Endothelial cell of umbilical vein (primary cell): ENCODE data around the gene CPD. TPM values are rescaled to one million over a fixed set of nuclear protein-coding genes. Genes with fewer than 3 reads are reported as not detected.

Source experiments
- BruUV-seq: library from RNA; stranded (reverse); fragments of 400-500 nt; replicated peaks from 2 replicates; lab custom pipeline; 2021; lab: Mats Ljungman, UMichigan
- CTCF ChIA-PET: fragments of 300-600, 350-600 bp; sonication (Branson Sonifier 250); formaldehyde crosslinking; loops from one replicate; lab custom pipeline; 2021; ENCODE audit warnings: antibody characterized with exemption, inconsistent platforms; lab: Charles Lee
- POLR2A ChIA-PET: fragments of 300-600, 350-600 bp; sonication (Branson Sonifier 250); formaldehyde crosslinking; loops from one replicate; lab custom pipeline; 2021; ENCODE audit warnings: antibody characterized with exemption, inconsistent platforms; lab: Charles Lee
- DNase-seq: peaks from one replicate; pipeline ENCODE4 v3.0.0-alpha.2; 2011; ENCODE audit warnings: low read depth, low spot score
- FAIRE-seq: peaks from 2 replicates; lab custom pipeline; 2011; peaks lifted over from hg19 to GRCh38; lab: Jason Lieb, UNC
- H2AFZ ChIP-seq: 2 replicates; pipeline ENCODE4 v1.6.0; 2012; ENCODE audit warnings: low read depth, low read length, control low read depth, inconsistent platforms
- H3K27ac ChIP-seq: 2 replicates; pipeline ENCODE4 v1.5.1; 2011; ENCODE audit warnings: low read depth, mild to moderate bottlenecking, control low read depth, low read length, moderate library complexity; ENCODE audit not compliant: insufficient read depth
- H3K27me3 ChIP-seq, 2 experiments: 2 replicates each; pipeline versions ENCODE4 v1.6.0 to v1.6.1; 2011; ENCODE audit warnings: low read length in 2 of 2, mixed read lengths in 1 of 2; ENCODE audit not compliant: control insufficient read depth in 2 of 2, insufficient read depth in 2 of 2
- H3K36me3 ChIP-seq, 2 experiments: 2 replicates in 1 of 2; 3 replicates in 1 of 2; pipeline ENCODE4 v1.5.1; 2011; ENCODE audit warnings: low read length in 2 of 2, mild to moderate bottlenecking in 1 of 2, moderate library complexity in 1 of 2; ENCODE audit not compliant: control insufficient read depth in 2 of 2, insufficient read depth in 2 of 2; ENCODE audit errors: extremely low read depth in 1 of 2
- H3K4me1 ChIP-seq: 3 replicates; pipeline ENCODE4 v1.5.1; 2011; ENCODE audit warnings: mild to moderate bottlenecking, low read length; ENCODE audit not compliant: control insufficient read depth, insufficient read depth; ENCODE audit errors: extremely low read depth
- H3K4me2 ChIP-seq: 2 replicates; pipeline ENCODE4 v1.6.1; 2011; ENCODE audit warnings: low read length, control low read depth, mixed read lengths; ENCODE audit not compliant: insufficient read depth
- H3K4me3 ChIP-seq, 3 experiments: fragments of 200-600 bp in 1 of 3; sonication (generic), shearing (Covaris generic) in 1 of 3; replicated peaks in 1 of 3; 2 replicates each; pipeline ENCODE4 v1.5.1; 2011 to 2016; ENCODE audit warnings: control low read depth in 3 of 3, low read length in 3 of 3, mild to moderate bottlenecking in 2 of 3, inconsistent platforms in 1 of 3, low read depth in 1 of 3, moderate library complexity in 1 of 3; ENCODE audit not compliant: insufficient read depth in 1 of 3
- H3K79me2 ChIP-seq: 2 replicates; pipeline ENCODE4 v1.6.0; 2012; ENCODE audit warnings: low read length, inconsistent platforms; ENCODE audit not compliant: control insufficient read depth, insufficient read depth
- H3K9ac ChIP-seq: replicated peaks from 2 replicates; pipeline ENCODE3; 2011; ENCODE audit warnings: low read length, control low read depth; ENCODE audit not compliant: insufficient read depth; ENCODE audit errors: extremely low read depth
- H3K9me1 ChIP-seq: replicated peaks from 3 replicates; pipeline ENCODE4 v1.6.0; 2011; ENCODE audit warnings: mild to moderate bottlenecking, low read length; ENCODE audit not compliant: control insufficient read depth, insufficient read depth; ENCODE audit errors: extremely low read depth
- H3K9me3 ChIP-seq: replicated peaks from 2 replicates; pipeline ENCODE4 v1.5.1; 2012; ENCODE audit warnings: low read length, inconsistent platforms; ENCODE audit not compliant: control insufficient read depth, insufficient read depth
- H4K20me1 ChIP-seq: replicated peaks from 2 replicates; pipeline ENCODE3; 2011; ENCODE audit warnings: mild to moderate bottlenecking, low read length; ENCODE audit not compliant: control insufficient read depth, insufficient read depth; ENCODE audit errors: extremely low read depth
- EZH2 ChIP-seq: IDR thresholded peaks from 2 replicates; pipeline ENCODE4 v1.6.1; 2012; ENCODE audit warnings: borderline replicate concordance, low read depth, mild to moderate bottlenecking, moderate library complexity, low read length, inconsistent platforms; ENCODE audit not compliant: severe bottlenecking
- FOS ChIP-seq: IDR thresholded peaks from 2 replicates; pipeline ENCODE4 v1.6.1; 2011; ENCODE audit warnings: mild to moderate bottlenecking, low read length, moderate library complexity, borderline replicate concordance; ENCODE audit not compliant: insufficient read depth
- GATA2 ChIP-seq: IDR thresholded peaks from 2 replicates; pipeline ENCODE4 v1.7.0; 2011; ENCODE audit warnings: low read depth, mild to moderate bottlenecking, moderate library complexity, mixed read lengths, low read length; ENCODE audit not compliant: insufficient read length, insufficient read depth
- JUN ChIP-seq: IDR thresholded peaks from 2 replicates; pipeline ENCODE4 v1.6.1; 2011; ENCODE audit warnings: borderline replicate concordance, low read depth; ENCODE audit not compliant: insufficient read length, insufficient read depth
- MYC ChIP-seq: IDR thresholded peaks from one replicate; pipeline ENCODE4 v1.6.1; 2011; ENCODE audit warnings: mild to moderate bottlenecking, low read depth, low read length
- POLR2A ChIP-seq: IDR thresholded peaks from 2 replicates; pipeline ENCODE4 v1.6.1; 2012; ENCODE audit warnings: low read depth, mild to moderate bottlenecking, control low read depth, low read length
- POLR2AphosphoS5 ChIP-seq: IDR thresholded peaks from 2 replicates; pipeline ENCODE4 v1.6.1; 2012; ENCODE audit warnings: low read depth, mild to moderate bottlenecking, control low read depth, low read length, moderate library complexity; ENCODE audit not compliant: insufficient read depth
- dilution Hi-C: fragments of 300-500 bp; cut with MboI; formaldehyde crosslinking; loops from one replicate; pipeline ENCODE4 v1.15.0; 2019; ENCODE audit warnings: low sequenced_read_pairs; ENCODE audit not compliant: extremely low pct_ligation_motif_present
- intact Hi-C: fragments of 100-400 bp; cut with micrococcal nuclease; formaldehyde crosslinking; loops from one replicate; pipeline ENCODE4 v1.10.0; 2022
- polyA plus RNA-seq, 4 experiments: library from polyadenylated mRNA; depleted of rRNA in 3 of 4; stranded (reverse) in 3 of 4; unstranded in 1 of 4; fragments of >200 nt; gene quantifications; 2 replicates each; pipeline versions ENCODE4 v1.2.1 to v1.2.3, GENCODE V29; 2011 to 2012; ENCODE audit warnings: missing spikeins in 1 of 4
- total RNA-seq: library from RNA; stranded (reverse); gene quantifications from 2 replicates; pipeline ENCODE4 v1.2.3, GENCODE V29; 2021
- TF ChIP-seq, protein P1 (sequence below): IDR thresholded peaks from 2 replicates; pipeline ENCODE4 v1.6.1; 2011; ENCODE audit not compliant: insufficient read depth, insufficient read length
- TF ChIP-seq, protein P2 (sequence below), 2 donors: IDR thresholded peaks; 1 replicate in 1 of 2; 2 replicates in 1 of 2; pipeline ENCODE4 v1.5.1; 2011; ENCODE audit warnings: low read length in 2 of 2, mild to moderate bottlenecking in 2 of 2, moderate library complexity in 2 of 2, control low read depth in 1 of 2, inconsistent platforms in 1 of 2, low read depth in 1 of 2; ENCODE audit not compliant: insufficient read depth in 1 of 2; ENCODE audit errors: extremely low read depth in 1 of 2

CPD gene
- total and polyA plus RNA-seq, 2 donors (not counting 3 experiments of a cell fraction or from before 2014, with no cell fraction given) = 18.3 to 63.6 TPM

- intact Hi-C loops = no loop called here
Measured at GRCh38 chr17:30352240-30352814, 26.4 kb upstream of the CPD start.

GRCh38 chr17:30354701-30355100 is 24.0 kb upstream of the CPD start:
- Histone ChIP-seq H3K36me3 (no peaks in the 10 kb centered on the region), H3K27me3 (peaks cover 0 to 2% of the 10 kb centered on the region in 2 experiments), H3K9ac (no peak overlapping the region), H3K4me2 (no peak overlapping the region), H2AFZ (no peak overlapping the region), H4K20me1 (no peaks in the 10 kb centered on the region), H3K9me3 (no peaks in the 10 kb centered on the region), H3K4me3 (no peak overlapping the region), H3K27ac (no peak overlapping the region), H3K79me2 (no peaks in the 10 kb centered on the region), H3K9me1 (no peaks in the 10 kb centered on the region), H3K4me1 (no peaks in the 10 kb centered on the region)
- FAIRE-seq = no peak
- intact Hi-C loops = no loop called here
- dilution Hi-C loops = no loop called here
- no TSS peak for BruUV-seq
- CTCF ChIA-PET = interaction anchor here (1.1 to 1.8 kb wide), 2 partner anchors 15 to 250 kb away, joined by 3 to 4 read pairs; no protein-coding TSS in a partner anchor
- DNase-seq = no peak
- POLR2A ChIA-PET = no interaction called here
- TF ChIP-seq, protein P1, sequence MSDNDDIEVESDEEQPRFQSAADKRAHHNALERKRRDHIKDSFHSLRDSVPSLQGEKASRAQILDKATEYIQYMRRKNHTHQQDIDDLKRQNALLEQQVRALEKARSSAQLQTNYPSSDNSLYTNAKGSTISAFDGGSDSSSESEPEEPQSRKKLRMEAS = no peak
- TF ChIP-seq GATA2 (no peak), EZH2 (no peak), JUN (no peak), POLR2AphosphoS5 (no peak), FOS (no peak), MYC (no peak), POLR2A (no peak)
- TF ChIP-seq, protein P2, sequence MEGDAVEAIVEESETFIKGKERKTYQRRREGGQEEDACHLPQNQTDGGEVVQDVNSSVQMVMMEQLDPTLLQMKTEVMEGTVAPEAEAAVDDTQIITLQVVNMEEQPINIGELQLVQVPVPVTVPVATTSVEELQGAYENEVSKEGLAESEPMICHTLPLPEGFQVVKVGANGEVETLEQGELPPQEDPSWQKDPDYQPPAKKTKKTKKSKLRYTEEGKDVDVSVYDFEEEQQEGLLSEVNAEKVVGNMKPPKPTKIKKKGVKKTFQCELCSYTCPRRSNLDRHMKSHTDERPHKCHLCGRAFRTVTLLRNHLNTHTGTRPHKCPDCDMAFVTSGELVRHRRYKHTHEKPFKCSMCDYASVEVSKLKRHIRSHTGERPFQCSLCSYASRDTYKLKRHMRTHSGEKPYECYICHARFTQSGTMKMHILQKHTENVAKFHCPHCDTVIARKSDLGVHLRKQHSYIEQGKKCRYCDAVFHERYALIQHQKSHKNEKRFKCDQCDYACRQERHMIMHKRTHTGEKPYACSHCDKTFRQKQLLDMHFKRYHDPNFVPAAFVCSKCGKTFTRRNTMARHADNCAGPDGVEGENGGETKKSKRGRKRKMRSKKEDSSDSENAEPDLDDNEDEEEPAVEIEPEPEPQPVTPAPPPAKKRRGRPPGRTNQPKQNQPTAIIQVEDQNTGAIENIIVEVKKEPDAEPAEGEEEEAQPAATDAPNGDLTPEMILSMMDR (IDR thresholded peaks at IDR 0.05; ENCODE audit: extremely low read depth in 1 of 2, insufficient read depth in 1 of 2, low read depth in 1 of 2, low read length in 2 of 2) = no peak

More at GRCh38 chr17:30352240-30352814, 26.4 kb upstream of the CPD start:
- BruUV-seq = no TSS peak
- no peak for FAIRE-seq
- Histone ChIP-seq H4K20me1 (no peaks in the 10 kb centered on the region), H3K27ac (no peak overlapping the region), H3K27me3 (peaks cover 0 to 2% of the 10 kb centered on the region in 2 experiments), H3K4me1 (no peaks in the 10 kb centered on the region), H3K9ac (no peak overlapping the region), H3K36me3 (no peaks in the 10 kb centered on the region), H2AFZ (no peak overlapping the region), H3K4me2 (no peak overlapping the region), H3K9me1 (no peaks in the 10 kb centered on the region), H3K9me3 (no peaks in the 10 kb centered on the region), H3K4me3 (no peak overlapping the region), H3K79me2 (no peaks in the 10 kb centered on the region)
- CTCF ChIA-PET = no interaction called here
- dilution Hi-C loops = no loop called here
- DNase-seq = no peak
- POLR2A ChIA-PET = no interaction called here
- TF ChIP-seq, protein P2 (IDR thresholded peaks at IDR 0.05; ENCODE audit: extremely low read depth in 1 of 2, insufficient read depth in 1 of 2, low read depth in 1 of 2, low read length in 2 of 2) = no peak
- no peak for TF ChIP-seq EZH2
